HCT116 (cell line): Measurements from ENCODE around the gene RRBP1. TPM values are rescaled to one million over a fixed set of nuclear protein-coding genes. Genes with fewer than 3 reads are reported as not detected.

Experiments
- ATAC-seq: fragments of 200-7000 bp; cut with Tn5 transposase; 2 replicates; pipeline ENCODE4 v1.9.1; 2020; ENCODE audit warnings: mild to moderate bottlenecking, moderate library complexity
- BruUV-seq: library from RNA; stranded (reverse); fragments of 400-500 nt; replicated peaks from 2 replicates; lab custom pipeline; 2021; lab: Mats Ljungman, UMichigan
- CTCF ChIA-PET: fragments of 300-600 bp; sonication (Branson Sonifier 250); formaldehyde crosslinking; loops from one replicate; lab custom pipeline; 2021; ENCODE audit warnings: antibody characterized with exemption; lab: Charles Lee
- POLR2A ChIA-PET: fragments of 300-600, 350-600 bp; sonication (Branson Sonifier 250); formaldehyde crosslinking; loops from one replicate; lab custom pipeline; 2021; ENCODE audit warnings: antibody characterized with exemption; lab: Charles Lee
- RAD21 ChIA-PET, 2 experiments: fragments of 300-600 bp; sonication (Branson Sonifier 250); formaldehyde crosslinking; loops; one replicate each; lab custom pipeline; 2023; ENCODE audit warnings: low total read pairs in 2 of 2; ENCODE audit not compliant: uncharacterized antibody in 2 of 2, unreplicated experiment in 2 of 2, low non-redundant PET in 1 of 2; lab: Charles Lee
- DNase-seq: peaks from one replicate; pipeline ENCODE4 v3.0.0-alpha.2; 2010; ENCODE audit warnings: low read depth, low spot score
- H2AFZ ChIP-seq: fragments of 200-600 bp; shearing (Covaris generic), sonication (generic); 2 replicates; pipeline ENCODE4 v1.6.1; 2017; ENCODE audit warnings: low read depth, mixed run types, mixed read lengths, antibody characterized with exemption, low read length; ENCODE audit not compliant: poor library complexity, severe bottlenecking
- H3K27ac ChIP-seq: 2 replicates; pipeline ENCODE4 v1.5.1; 2012; ENCODE audit warnings: low read depth, low read length
- H3K27me3 ChIP-seq: fragments of 200-600 bp; sonication (generic); 2 replicates; pipeline ENCODE4 v1.6.1; 2016; ENCODE audit warnings: mixed run types, low read length, mixed read lengths; ENCODE audit not compliant: insufficient read depth
- H3K36me3 ChIP-seq, 2 experiments: fragments of 200-500 bp in 1 of 2; fragments of 200-600 bp in 1 of 2; sonication (Bioruptor generic) in 1 of 2; sonication (generic) in 1 of 2; 2 replicates each; pipeline versions ENCODE4 v1.5.1 to v1.6.1; 2014 to 2016; ENCODE audit warnings: low read length in 2 of 2, inconsistent platforms in 1 of 2, mixed read lengths in 1 of 2, mixed run types in 1 of 2; ENCODE audit not compliant: insufficient read depth in 2 of 2, control insufficient read depth in 1 of 2
- H3K4me1 ChIP-seq, 2 experiments: fragments of 200-600 bp in 1 of 2; sonication (generic) in 1 of 2; 2 replicates each; pipeline versions ENCODE4 v1.5.1 to v1.6.1; 2012 to 2017; ENCODE audit warnings: low read length in 2 of 2, inconsistent platforms in 1 of 2, mild to moderate bottlenecking in 1 of 2, mixed read lengths in 1 of 2, mixed run types in 1 of 2, moderate library complexity in 1 of 2; ENCODE audit not compliant: insufficient read depth in 2 of 2, control insufficient read depth in 1 of 2
- H3K4me2 ChIP-seq: fragments of 200-600 bp; sonication (generic); 2 replicates; pipeline ENCODE4 v1.6.1; 2017; ENCODE audit warnings: mixed run types, low read length, mixed read lengths
- H3K4me3 ChIP-seq, 2 experiments: fragments of 200-600 bp in 1 of 2; sonication (generic) in 1 of 2; replicated peaks in 1 of 2; 2 replicates each; pipeline ENCODE4 v1.5.1; 2011 to 2016; ENCODE audit warnings: low read length in 2 of 2, control low read depth in 1 of 2, low read depth in 1 of 2, mild to moderate bottlenecking in 1 of 2, mixed read lengths in 1 of 2, mixed run types in 1 of 2
- H3K79me2 ChIP-seq: fragments of 200-600 bp; sonication (generic); 2 replicates; pipeline ENCODE4 v1.6.1; 2017; ENCODE audit warnings: mild to moderate bottlenecking, mixed run types, low read length, moderate library complexity, mixed read lengths; ENCODE audit not compliant: insufficient read depth
- H3K9ac ChIP-seq: fragments of 200-600 bp; sonication (generic); 2 replicates; pipeline ENCODE4 v1.6.1; 2016; ENCODE audit warnings: low read length, mixed read lengths
- H3K9me2 ChIP-seq: fragments of 200-600 bp; sonication (generic), shearing (Covaris generic); 2 replicates; pipeline ENCODE4 v1.6.1; 2017; ENCODE audit warnings: mixed run types, mild to moderate bottlenecking, moderate library complexity; ENCODE audit not compliant: insufficient read depth
- H3K9me3 ChIP-seq, 2 experiments: fragments of 200-500 bp in 1 of 2; fragments of 200-600 bp in 1 of 2; sonication (Bioruptor generic) in 1 of 2; sonication (generic) in 1 of 2; 2 replicates each; pipeline ENCODE4 v1.6.1; 2014 to 2017; ENCODE audit warnings: low read length in 2 of 2, mixed read lengths in 2 of 2, inconsistent platforms in 1 of 2, low read depth in 1 of 2, mild to moderate bottlenecking in 1 of 2, mixed run types in 1 of 2, moderate library complexity in 1 of 2; ENCODE audit not compliant: control insufficient read depth in 1 of 2, insufficient read depth in 1 of 2
- H4K20me1 ChIP-seq: fragments of 200-600 bp; sonication (generic), shearing (Covaris generic); 2 replicates; pipeline ENCODE4 v1.6.1; 2017; ENCODE audit warnings: mixed run types, mild to moderate bottlenecking, moderate library complexity; ENCODE audit not compliant: insufficient read depth
- CEBPB ChIP-seq: IDR thresholded peaks from 2 replicates; pipeline ENCODE4 v1.6.1; 2012; ENCODE audit warnings: low read depth
- EGR1 ChIP-seq: IDR thresholded peaks from 2 replicates; pipeline ENCODE4 v1.6.1; 2012; ENCODE audit warnings: low read depth
- ELF1 ChIP-seq: IDR thresholded peaks from 2 replicates; pipeline ENCODE4 v1.6.1; 2012; ENCODE audit warnings: low read depth, borderline replicate concordance
- POLR2A ChIP-seq: IDR thresholded peaks from 2 replicates; pipeline ENCODE4 v1.7.0; 2011; ENCODE audit warnings: borderline replicate concordance; ENCODE audit not compliant: insufficient read depth, insufficient read length; ENCODE audit errors: extremely low read depth
- REST ChIP-seq: IDR thresholded peaks from 2 replicates; pipeline ENCODE4 v1.6.1; 2012; ENCODE audit warnings: low read depth
- SRF ChIP-seq: IDR thresholded peaks from 2 replicates; pipeline ENCODE4 v1.6.1; 2012; ENCODE audit warnings: low read depth
- YY1 ChIP-seq: IDR thresholded peaks from 2 replicates; pipeline ENCODE4 v1.6.1; 2011; ENCODE audit warnings: low read length, low read depth, moderate library complexity, mild to moderate bottlenecking; ENCODE audit not compliant: insufficient replicate concordance; ENCODE audit errors: extremely low read depth
- intact Hi-C: fragments of 100-400 bp; cut with micrococcal nuclease; formaldehyde crosslinking; loops from 2 replicates; pipeline ENCODE4 v1.10.0; 2022
- total RNA-seq: library from RNA; stranded (reverse); gene quantifications from one replicate; pipeline ENCODE4 v1.2.1, GENCODE V29; 2021; ENCODE audit not compliant: unreplicated experiment
- TF ChIP-seq, protein P1 (sequence below): IDR thresholded peaks from 2 replicates; pipeline ENCODE4 v1.6.1; 2012

Gene RRBP1
- total RNA-seq, 1 experiment from 2014 or later: 123 TPM

GRCh38 chr20:17676378-17676759 lies 5.7 kb downstream of the RRBP1 start:
- DNase-seq (no peak), ATAC-seq (no peak)
- no peaks in the 10 kb centered on the region for H3K9me3 ChIP-seq
- H2AFZ ChIP-seq: no peak overlapping the region
- no TSS peak for BruUV-seq
- H3K79me2 ChIP-seq: peaks cover 93% of the 10 kb centered on the region
- RAD21 ChIA-PET: no interaction called here
- no peaks in the 10 kb centered on the region; the same call in 1 of the 2 replicates for H4K20me1 ChIP-seq
- no peaks in the 10 kb centered on the region for H3K27me3 ChIP-seq
- intact Hi-C loops: no loop called here
- TF ChIP-seq ELF1 (no peak), SRF (no peak), YY1 (no peak), CEBPB (no peak), POLR2A (no peak), REST (no peak), EGR1 (no peak)
- TF ChIP-seq, protein P1, sequence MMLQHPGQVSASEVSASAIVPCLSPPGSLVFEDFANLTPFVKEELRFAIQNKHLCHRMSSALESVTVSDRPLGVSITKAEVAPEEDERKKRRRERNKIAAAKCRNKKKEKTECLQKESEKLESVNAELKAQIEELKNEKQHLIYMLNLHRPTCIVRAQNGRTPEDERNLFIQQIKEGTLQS: no peak
- POLR2A ChIA-PET: no interaction called here
- no peak overlapping the region for H3K4me3 ChIP-seq
- H3K4me1 ChIP-seq: peaks cover 18 to 25% of the 10 kb centered on the region in 2 experiments
- H3K36me3 ChIP-seq: peaks cover 15 to 21% of the 10 kb centered on the region in 2 experiments; a peak in 2 of 4 replicates
- H3K4me2 ChIP-seq: no peak overlapping the region
- H3K9ac ChIP-seq: no peak overlapping the region
- no peaks in the 10 kb centered on the region for H3K9me2 ChIP-seq
- no peak overlapping the region for H3K27ac ChIP-seq
- CTCF ChIA-PET: no interaction called here
